ENCODE results near the gene TMEM107.

TMEM107 gene

DNA sequence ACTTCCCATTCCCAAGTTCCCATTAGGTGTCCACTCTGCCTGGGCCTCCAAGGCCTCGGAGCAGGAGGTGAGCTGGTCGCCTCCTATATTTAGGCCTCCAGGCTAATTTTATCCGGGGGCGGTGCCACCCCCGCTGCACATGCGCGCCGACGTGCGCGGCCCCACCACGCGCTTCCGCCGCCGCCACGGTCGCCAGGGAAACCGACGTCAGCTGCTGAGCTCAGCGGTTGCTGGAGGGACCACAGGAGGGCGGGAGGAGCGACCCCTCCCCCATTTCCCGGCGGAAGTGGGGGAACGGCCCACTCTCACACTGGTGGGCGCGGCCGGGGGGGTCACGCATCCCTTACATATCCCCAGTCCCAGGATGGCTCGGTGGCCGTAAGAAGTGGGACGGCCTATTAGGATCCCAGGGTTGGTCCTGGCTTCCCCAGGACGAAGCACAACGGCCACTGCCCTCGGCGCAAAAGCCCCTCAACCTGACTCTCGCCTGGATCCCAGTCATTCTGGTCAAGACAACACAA, 25.0 kb downstream of the TMEM107 start:
- H3K27ac ChIP-seq (ENCODE audit: extremely low read depth, low read depth, low read length): no peak overlapping the region; the same call in 1 of the 2 replicates
- TF ChIP-seq ZIC2 (tag by site-specific recombination; IDR thresholded peaks at IDR 0.05) (peak; percentile 46; the same call in 1 of the 2 replicates), ZNF335 (tag by site-specific recombination; conservative IDR thresholded peaks at IDR 0.05) (peak; percentile 85), ZNF843 (tag by site-specific recombination; IDR thresholded peaks at IDR 0.05) (peak; percentile 44; the same call in 1 of the 2 replicates), ZSCAN16 (tag by site-specific recombination; IDR thresholded peaks at IDR 0.05) (no peak), ZFP69B (tag by site-specific recombination; IDR thresholded peaks at IDR 0.05) (peak; percentile 71; the same call in 1 of the 2 replicates), EGR2 (tag by site-specific recombination; IDR thresholded peaks at IDR 0.05; ENCODE audit: low read depth) (peak; percentile 88), SP7 (tag by site-specific recombination; IDR thresholded peaks at IDR 0.05) (peak; percentile 44), ZNF629 (tag by site-specific recombination; IDR thresholded peaks at IDR 0.05) (peak; percentile 79), ZSCAN5A (tag by site-specific recombination; IDR thresholded peaks at IDR 0.05) (no peak), IKZF3 (tag by site-specific recombination; IDR thresholded peaks at IDR 0.05) (peak; percentile 46; the same call in 1 of the 2 replicates), ZNF692 (tag by site-specific recombination; IDR thresholded peaks at IDR 0.05) (peak; percentile 90), ZNF174 (tag by site-specific recombination; IDR thresholded peaks at IDR 0.05) (no peak)
- TF ChIP-seq, protein P1, sequence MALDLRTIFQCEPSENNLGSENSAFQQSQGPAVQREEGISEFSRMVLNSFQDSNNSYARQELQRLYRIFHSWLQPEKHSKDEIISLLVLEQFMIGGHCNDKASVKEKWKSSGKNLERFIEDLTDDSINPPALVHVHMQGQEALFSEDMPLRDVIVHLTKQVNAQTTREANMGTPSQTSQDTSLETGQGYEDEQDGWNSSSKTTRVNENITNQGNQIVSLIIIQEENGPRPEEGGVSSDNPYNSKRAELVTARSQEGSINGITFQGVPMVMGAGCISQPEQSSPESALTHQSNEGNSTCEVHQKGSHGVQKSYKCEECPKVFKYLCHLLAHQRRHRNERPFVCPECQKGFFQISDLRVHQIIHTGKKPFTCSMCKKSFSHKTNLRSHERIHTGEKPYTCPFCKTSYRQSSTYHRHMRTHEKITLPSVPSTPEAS (tag by site-specific recombination; IDR thresholded peaks at IDR 0.05): no peak
- TF ChIP-seq, protein P2, sequence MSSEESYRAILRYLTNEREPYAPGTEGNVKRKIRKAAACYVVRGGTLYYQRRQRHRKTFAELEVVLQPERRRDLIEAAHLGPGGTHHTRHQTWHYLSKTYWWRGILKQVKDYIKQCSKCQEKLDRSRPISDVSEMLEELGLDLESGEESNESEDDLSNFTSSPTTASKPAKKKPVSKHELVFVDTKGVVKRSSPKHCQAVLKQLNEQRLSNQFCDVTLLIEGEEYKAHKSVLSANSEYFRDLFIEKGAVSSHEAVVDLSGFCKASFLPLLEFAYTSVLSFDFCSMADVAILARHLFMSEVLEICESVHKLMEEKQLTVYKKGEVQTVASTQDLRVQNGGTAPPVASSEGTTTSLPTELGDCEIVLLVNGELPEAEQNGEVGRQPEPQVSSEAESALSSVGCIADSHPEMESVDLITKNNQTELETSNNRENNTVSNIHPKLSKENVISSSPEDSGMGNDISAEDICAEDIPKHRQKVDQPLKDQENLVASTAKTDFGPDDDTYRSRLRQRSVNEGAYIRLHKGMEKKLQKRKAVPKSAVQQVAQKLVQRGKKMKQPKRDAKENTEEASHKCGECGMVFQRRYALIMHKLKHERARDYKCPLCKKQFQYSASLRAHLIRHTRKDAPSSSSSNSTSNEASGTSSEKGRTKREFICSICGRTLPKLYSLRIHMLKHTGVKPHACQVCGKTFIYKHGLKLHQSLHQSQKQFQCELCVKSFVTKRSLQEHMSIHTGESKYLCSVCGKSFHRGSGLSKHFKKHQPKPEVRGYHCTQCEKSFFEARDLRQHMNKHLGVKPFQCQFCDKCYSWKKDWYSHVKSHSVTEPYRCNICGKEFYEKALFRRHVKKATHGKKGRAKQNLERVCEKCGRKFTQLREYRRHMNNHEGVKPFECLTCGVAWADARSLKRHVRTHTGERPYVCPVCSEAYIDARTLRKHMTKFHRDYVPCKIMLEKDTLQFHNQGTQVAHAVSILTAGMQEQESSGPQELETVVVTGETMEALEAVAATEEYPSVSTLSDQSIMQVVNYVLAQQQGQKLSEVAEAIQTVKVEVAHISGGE (tag by site-specific recombination; conservative IDR thresholded peaks at IDR 0.05; ENCODE audit: low read depth): peak; percentile 53; the same call in 1 of the 2 replicates
- TF ChIP-seq, protein P3, sequence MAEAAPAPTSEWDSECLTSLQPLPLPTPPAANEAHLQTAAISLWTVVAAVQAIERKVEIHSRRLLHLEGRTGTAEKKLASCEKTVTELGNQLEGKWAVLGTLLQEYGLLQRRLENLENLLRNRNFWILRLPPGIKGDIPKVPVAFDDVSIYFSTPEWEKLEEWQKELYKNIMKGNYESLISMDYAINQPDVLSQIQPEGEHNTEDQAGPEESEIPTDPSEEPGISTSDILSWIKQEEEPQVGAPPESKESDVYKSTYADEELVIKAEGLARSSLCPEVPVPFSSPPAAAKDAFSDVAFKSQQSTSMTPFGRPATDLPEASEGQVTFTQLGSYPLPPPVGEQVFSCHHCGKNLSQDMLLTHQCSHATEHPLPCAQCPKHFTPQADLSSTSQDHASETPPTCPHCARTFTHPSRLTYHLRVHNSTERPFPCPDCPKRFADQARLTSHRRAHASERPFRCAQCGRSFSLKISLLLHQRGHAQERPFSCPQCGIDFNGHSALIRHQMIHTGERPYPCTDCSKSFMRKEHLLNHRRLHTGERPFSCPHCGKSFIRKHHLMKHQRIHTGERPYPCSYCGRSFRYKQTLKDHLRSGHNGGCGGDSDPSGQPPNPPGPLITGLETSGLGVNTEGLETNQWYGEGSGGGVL (tag by site-specific recombination; IDR thresholded peaks at IDR 0.05): peak; percentile 94
- TF ChIP-seq, protein P4, sequence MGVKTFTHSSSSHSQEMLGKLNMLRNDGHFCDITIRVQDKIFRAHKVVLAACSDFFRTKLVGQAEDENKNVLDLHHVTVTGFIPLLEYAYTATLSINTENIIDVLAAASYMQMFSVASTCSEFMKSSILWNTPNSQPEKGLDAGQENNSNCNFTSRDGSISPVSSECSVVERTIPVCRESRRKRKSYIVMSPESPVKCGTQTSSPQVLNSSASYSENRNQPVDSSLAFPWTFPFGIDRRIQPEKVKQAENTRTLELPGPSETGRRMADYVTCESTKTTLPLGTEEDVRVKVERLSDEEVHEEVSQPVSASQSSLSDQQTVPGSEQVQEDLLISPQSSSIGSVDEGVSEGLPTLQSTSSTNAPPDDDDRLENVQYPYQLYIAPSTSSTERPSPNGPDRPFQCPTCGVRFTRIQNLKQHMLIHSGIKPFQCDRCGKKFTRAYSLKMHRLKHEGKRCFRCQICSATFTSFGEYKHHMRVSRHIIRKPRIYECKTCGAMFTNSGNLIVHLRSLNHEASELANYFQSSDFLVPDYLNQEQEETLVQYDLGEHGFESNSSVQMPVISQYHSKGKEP (tag by site-specific recombination; IDR thresholded peaks at IDR 0.05): no peak
- TF ChIP-seq, protein P5, sequence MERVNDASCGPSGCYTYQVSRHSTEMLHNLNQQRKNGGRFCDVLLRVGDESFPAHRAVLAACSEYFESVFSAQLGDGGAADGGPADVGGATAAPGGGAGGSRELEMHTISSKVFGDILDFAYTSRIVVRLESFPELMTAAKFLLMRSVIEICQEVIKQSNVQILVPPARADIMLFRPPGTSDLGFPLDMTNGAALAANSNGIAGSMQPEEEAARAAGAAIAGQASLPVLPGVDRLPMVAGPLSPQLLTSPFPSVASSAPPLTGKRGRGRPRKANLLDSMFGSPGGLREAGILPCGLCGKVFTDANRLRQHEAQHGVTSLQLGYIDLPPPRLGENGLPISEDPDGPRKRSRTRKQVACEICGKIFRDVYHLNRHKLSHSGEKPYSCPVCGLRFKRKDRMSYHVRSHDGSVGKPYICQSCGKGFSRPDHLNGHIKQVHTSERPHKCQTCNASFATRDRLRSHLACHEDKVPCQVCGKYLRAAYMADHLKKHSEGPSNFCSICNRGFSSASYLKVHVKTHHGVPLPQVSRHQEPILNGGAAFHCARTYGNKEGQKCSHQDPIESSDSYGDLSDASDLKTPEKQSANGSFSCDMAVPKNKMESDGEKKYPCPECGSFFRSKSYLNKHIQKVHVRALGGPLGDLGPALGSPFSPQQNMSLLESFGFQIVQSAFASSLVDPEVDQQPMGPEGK (tag by site-specific recombination; IDR thresholded peaks at IDR 0.05): peak; percentile 92
- TF ChIP-seq, protein P6, sequence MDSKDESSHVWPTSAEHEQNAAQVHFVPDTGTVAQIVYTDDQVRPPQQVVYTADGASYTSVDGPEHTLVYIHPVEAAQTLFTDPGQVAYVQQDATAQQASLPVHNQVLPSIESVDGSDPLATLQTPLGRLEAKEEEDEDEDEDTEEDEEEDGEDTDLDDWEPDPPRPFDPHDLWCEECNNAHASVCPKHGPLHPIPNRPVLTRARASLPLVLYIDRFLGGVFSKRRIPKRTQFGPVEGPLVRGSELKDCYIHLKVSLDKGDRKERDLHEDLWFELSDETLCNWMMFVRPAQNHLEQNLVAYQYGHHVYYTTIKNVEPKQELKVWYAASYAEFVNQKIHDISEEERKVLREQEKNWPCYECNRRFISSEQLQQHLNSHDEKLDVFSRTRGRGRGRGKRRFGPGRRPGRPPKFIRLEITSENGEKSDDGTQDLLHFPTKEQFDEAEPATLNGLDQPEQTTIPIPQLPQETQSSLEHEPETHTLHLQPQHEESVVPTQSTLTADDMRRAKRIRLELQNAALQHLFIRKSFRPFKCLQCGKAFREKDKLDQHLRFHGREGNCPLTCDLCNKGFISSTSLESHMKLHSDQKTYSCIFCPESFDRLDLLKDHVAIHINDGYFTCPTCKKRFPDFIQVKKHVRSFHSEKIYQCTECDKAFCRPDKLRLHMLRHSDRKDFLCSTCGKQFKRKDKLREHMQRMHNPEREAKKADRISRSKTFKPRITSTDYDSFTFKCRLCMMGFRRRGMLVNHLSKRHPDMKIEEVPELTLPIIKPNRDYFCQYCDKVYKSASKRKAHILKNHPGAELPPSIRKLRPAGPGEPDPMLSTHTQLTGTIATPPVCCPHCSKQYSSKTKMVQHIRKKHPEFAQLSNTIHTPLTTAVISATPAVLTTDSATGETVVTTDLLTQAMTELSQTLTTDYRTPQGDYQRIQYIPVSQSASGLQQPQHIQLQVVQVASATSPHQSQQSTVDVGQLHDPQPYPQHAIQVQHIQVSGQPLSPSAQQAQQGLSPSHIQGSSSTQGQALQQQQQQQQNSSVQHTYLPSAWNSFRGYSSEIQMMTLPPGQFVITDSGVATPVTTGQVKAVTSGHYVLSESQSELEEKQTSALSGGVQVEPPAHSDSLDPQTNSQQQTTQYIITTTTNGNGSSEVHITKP (tag by site-specific recombination; IDR thresholded peaks at IDR 0.05): peak; percentile 71

More for the DNA sequence above, 25.0 kb downstream of the TMEM107 start:
- Histone ChIP-seq H3K36me3 (ENCODE audit: control insufficient read depth in 2 of 2, insufficient read depth in 1 of 2, low read length in 2 of 2) (peaks cover 0 to 44% of the 10 kb centered on the region in 2 experiments; a peak in 1 of 3 replicates), H3K9me3 (ENCODE audit: control insufficient read depth, insufficient read depth, low read depth, low read length) (no peaks in the 10 kb centered on the region), H3K4me3 (ENCODE audit: low read depth, low read length) (peak overlapping the region; percentile 44), H3K4me1 (ENCODE audit: control insufficient read depth, insufficient read depth, low read length) (peaks cover 25% of the 10 kb centered on the region)
- ChIA-PET POLR2A (interaction anchor here (1.0 to 1.6 kb wide), 3 partner anchors 13 to 58 kb away, joined by 3 to 9 read pairs (median 4); no protein-coding TSS in a partner anchor), CTCF (interaction anchor here (0.9 to 3.8 kb wide), 3 partner anchors 12 to 91 kb away, joined by 3 to 19 read pairs (median 5); no protein-coding TSS in a partner anchor)
